ENCODE data around the gene SAMD10.
A peak's percentile ranks its signal among the peaks of the same experiment; 100 is the strongest.

The SAMD10 gene

DNA sequence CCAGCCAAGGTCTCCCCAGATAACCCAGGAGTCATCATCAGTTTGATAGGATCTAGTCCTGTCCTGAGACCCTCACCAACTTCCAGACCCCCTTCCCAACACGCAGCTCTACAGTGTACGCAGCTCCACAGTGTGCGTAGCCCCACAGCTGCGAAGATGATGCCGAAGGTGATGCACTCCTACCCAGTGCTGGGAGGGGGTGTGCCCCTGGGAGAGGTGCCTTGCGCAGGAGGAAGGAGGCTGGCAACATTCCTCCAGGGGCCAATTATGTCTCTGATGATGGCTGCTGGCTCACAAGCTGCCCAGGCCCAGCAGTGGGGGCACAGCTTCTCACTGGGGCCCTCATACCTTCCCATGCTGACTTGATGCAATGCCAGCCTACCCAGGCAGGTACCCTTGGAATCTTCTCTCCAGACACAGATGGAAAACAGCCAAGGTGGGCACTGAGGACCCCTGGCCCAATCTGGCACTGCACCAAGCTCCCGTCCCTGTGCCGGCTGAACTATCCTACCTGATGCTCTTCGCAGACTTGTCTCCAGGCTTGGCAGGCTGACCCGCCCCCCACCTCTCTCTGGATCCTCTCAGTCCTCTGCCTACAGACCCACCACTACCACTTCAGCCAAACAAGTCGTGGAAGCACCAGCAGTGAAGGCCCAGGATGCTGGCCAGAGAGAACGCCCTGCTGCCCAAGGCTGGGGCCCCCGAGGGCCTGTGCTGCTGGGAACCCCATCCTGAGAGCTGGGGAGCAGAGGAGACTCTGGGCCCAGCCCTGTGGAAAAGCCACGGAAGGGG lies 11.1 kb downstream of the SAMD10 start:
- peak overlapping the region; percentile 49 for H3K4me3 ChIP-seq (ENCODE audit: insufficient read depth, low read depth, low read length, poor library complexity, severe bottlenecking)
- H3K9me3 ChIP-seq (ENCODE audit: control insufficient read depth, low read length) = no peaks in the 10 kb centered on the region
- H3K27ac ChIP-seq (ENCODE audit: insufficient read depth, low read length, poor library complexity, severe bottlenecking) = peak overlapping the region; percentile 74
- peaks cover 9% of the 10 kb centered on the region for H3K4me1 ChIP-seq (ENCODE audit: control insufficient read depth, insufficient read depth, low read length, poor library complexity, severe bottlenecking)
- peaks cover 7% of the 10 kb centered on the region for H3K36me3 ChIP-seq (ENCODE audit: control insufficient read depth, insufficient read depth, low read length)
- H3K27me3 ChIP-seq (replicated peaks; ENCODE audit: control insufficient read depth, insufficient read depth, low read length, poor library complexity, severe bottlenecking) = no peaks in the 10 kb centered on the region
- no peak for DNase-seq

DNA sequence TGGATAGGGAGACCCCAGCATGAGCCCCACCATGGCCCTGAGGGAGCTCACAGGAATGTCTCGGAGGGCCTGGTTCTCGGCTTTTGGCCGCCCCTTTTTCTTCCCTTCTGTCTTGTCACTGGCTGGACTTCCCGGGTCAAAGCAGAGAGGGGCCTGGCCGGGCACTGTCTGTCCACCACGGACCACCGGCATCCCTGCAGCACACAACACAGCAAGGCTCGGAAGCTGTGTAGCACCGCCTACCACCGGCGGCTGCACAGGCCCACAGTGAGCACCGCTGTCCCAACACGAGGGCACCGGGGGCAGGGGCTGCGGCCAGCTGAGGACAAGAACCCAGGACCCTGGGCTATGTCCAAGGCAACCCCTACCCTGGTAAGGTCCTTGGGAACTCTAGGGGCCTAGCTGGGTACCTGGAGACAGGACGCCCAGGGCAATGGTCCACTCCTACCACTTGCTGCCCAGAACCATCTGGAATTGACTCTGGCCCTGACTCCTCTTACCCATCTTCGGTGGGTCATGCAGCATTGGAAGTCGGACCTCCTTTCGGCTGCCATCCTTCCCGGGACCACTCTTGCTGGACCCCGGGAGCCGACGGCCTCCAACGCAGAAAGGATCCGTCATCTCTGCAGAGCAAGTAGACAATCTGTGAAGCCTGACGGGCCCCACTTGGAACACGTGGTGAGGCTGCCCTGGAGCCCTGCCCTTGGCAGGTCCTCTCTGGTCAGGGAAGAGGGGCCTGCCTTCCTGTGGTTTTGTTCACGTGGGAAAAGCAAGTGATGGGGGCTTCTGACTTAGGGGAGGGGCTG lies 11.9 kb downstream of the SAMD10 start:
- Histone ChIP-seq H3K27me3 (replicated peaks; ENCODE audit: control insufficient read depth, insufficient read depth, low read length, poor library complexity, severe bottlenecking) (no peaks in the 10 kb centered on the region), H3K36me3 (ENCODE audit: control insufficient read depth, insufficient read depth, low read length) (peaks cover 14% of the 10 kb centered on the region), H3K4me3 (ENCODE audit: insufficient read depth, low read depth, low read length, poor library complexity, severe bottlenecking) (no peak overlapping the region), H3K9me3 (ENCODE audit: control insufficient read depth, low read length) (no peaks in the 10 kb centered on the region), H3K4me1 (ENCODE audit: control insufficient read depth, insufficient read depth, low read length, poor library complexity, severe bottlenecking) (peaks cover 9% of the 10 kb centered on the region), H3K27ac (ENCODE audit: insufficient read depth, low read length, poor library complexity, severe bottlenecking) (no peak overlapping the region)
- DNase-seq = no peak

DNA sequence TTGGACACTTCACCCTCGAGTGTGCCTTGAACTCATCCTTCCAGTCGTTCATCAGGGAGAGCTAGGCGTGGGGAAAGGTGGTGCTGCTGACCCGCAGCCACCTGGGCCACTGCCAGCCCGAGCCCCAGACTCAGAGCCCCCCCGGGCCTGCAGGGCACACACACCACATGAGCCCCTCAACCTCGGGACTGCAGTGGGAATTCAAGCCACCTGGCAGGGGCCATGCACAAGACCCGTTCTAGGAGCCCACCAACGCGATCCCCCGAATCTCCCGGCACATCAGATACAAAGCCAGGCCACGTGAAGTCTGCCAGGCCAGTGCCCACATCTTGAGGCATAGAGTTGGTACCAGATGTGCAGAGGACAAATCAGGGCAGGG lies 12.5 kb downstream of the SAMD10 start:
- peaks cover 9% of the 10 kb centered on the region for H3K4me1 ChIP-seq (ENCODE audit: control insufficient read depth, insufficient read depth, low read length, poor library complexity, severe bottlenecking)
- no peaks in the 10 kb centered on the region for H3K27me3 ChIP-seq (replicated peaks; ENCODE audit: control insufficient read depth, insufficient read depth, low read length, poor library complexity, severe bottlenecking)
- H3K36me3 ChIP-seq (ENCODE audit: control insufficient read depth, insufficient read depth, low read length) = peaks cover 14% of the 10 kb centered on the region
- H3K4me3 ChIP-seq (ENCODE audit: insufficient read depth, low read depth, low read length, poor library complexity, severe bottlenecking) = no peak overlapping the region
- no peaks in the 10 kb centered on the region for H3K9me3 ChIP-seq (ENCODE audit: control insufficient read depth, low read length)
- no peak for DNase-seq
- no peak overlapping the region for H3K27ac ChIP-seq (ENCODE audit: insufficient read depth, low read length, poor library complexity, severe bottlenecking)

DNA sequence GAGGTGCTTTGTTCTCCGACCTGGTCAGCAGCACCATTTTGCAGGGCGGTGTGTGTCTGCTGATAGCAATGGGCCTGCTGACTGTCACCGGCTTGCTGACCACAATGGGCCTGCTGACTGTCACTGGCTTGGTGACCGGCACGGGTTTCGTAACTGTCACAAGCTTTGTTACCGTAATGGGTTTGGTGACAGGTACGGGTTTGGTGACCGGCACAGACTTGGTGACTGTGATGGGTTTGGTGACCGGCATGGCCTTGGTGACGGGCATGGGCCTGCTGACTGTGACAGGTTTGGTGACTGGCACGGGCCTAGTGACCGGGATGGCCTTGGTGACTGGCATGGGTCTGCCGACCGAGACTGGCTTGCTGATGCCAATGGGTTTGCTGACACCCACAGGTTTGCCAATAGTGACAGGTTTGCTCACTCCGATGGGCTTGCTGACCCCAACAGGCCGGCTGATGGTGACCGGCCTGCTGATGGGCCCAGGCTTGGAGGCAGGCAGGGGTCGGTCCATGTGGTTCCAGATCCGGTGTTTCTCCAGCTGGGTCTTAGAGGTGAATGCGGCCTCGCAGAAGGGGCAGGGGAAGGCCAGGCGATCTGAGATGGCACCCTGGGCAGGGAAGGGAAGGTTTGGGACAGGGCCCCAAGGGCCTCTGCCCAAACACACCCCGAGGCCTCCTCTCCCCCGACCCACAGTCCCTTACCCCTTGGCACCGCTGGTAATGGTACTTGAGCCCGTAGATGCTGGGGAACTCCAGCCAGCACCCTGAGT lies 13.1 kb downstream of the SAMD10 start:
- no peaks in the 10 kb centered on the region for H3K9me3 ChIP-seq (ENCODE audit: control insufficient read depth, low read length)
- H3K27ac ChIP-seq (ENCODE audit: insufficient read depth, low read length, poor library complexity, severe bottlenecking) = no peak overlapping the region
- peaks cover 19% of the 10 kb centered on the region for H3K36me3 ChIP-seq (ENCODE audit: control insufficient read depth, insufficient read depth, low read length)
- H3K4me1 ChIP-seq (ENCODE audit: control insufficient read depth, insufficient read depth, low read length, poor library complexity, severe bottlenecking) = peaks cover 9% of the 10 kb centered on the region
- no peak overlapping the region for H3K4me3 ChIP-seq (ENCODE audit: insufficient read depth, low read depth, low read length, poor library complexity, severe bottlenecking)
- DNase-seq = no peak
- no peaks in the 10 kb centered on the region for H3K27me3 ChIP-seq (replicated peaks; ENCODE audit: control insufficient read depth, insufficient read depth, low read length, poor library complexity, severe bottlenecking)

DNA sequence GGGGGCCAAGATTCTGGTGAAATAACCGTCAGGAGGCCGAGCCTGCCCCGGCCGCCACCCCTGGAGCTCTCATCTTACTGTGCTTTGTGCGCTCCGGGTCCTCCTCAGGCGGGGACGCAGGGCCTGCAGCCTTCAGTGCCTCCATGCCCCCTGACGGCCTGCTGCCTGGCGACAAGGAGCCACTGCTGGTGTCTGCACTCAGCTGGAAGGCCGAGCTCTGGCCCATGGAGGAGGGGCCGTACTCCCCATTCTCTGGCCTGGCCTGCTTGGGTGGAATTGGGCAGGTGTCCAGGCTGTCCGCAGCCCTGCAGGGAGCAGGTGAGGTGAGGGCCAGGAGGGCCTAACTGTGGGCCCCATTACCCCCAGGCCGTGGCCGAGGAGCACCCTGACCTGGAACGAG lies 15.0 kb downstream of the SAMD10 start:
- Histone ChIP-seq H3K9me3 (ENCODE audit: control insufficient read depth, low read length) (no peaks in the 10 kb centered on the region), H3K27ac (ENCODE audit: insufficient read depth, low read length, poor library complexity, severe bottlenecking) (no peak overlapping the region), H3K27me3 (replicated peaks; ENCODE audit: control insufficient read depth, insufficient read depth, low read length, poor library complexity, severe bottlenecking) (no peaks in the 10 kb centered on the region), H3K4me3 (ENCODE audit: insufficient read depth, low read depth, low read length, poor library complexity, severe bottlenecking) (no peak overlapping the region), H3K4me1 (ENCODE audit: control insufficient read depth, insufficient read depth, low read length, poor library complexity, severe bottlenecking) (peaks cover 9% of the 10 kb centered on the region), H3K36me3 (ENCODE audit: control insufficient read depth, insufficient read depth, low read length) (peaks cover 29% of the 10 kb centered on the region)
- DNase-seq = no peak

DNA sequence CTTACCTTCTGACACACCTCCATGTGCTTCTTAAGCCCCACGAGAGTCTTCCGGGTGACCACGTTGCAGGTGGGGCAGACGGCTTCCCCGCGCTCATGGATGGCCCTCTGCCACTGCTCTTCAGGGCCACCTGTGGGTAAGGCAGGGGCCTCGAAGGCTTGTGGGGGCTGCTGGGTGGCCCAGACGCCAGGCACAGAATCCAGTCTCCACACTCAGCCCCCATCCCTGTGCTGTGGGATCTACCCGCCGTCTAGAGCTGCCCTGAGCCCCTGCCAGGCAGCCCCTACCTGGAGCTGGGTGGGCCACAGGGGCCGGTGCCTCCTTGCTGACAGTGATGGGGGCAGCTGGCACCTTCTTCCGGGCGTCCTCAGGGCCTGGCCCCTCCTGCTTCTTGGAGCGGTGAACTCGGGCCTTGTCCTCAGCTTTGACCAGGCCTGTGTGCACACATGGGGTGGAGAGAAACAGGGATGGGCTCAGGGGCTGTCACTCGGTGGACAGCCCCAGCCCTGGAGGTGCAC lies 15.6 kb downstream of the SAMD10 start:
- peaks cover 6% of the 10 kb centered on the region for H3K4me1 ChIP-seq (ENCODE audit: control insufficient read depth, insufficient read depth, low read length, poor library complexity, severe bottlenecking)
- H3K27me3 ChIP-seq (replicated peaks; ENCODE audit: control insufficient read depth, insufficient read depth, low read length, poor library complexity, severe bottlenecking) = no peaks in the 10 kb centered on the region
- H3K4me3 ChIP-seq (ENCODE audit: insufficient read depth, low read depth, low read length, poor library complexity, severe bottlenecking) = no peak overlapping the region
- no peak overlapping the region for H3K27ac ChIP-seq (ENCODE audit: insufficient read depth, low read length, poor library complexity, severe bottlenecking)
- peaks cover 34% of the 10 kb centered on the region for H3K36me3 ChIP-seq (ENCODE audit: control insufficient read depth, insufficient read depth, low read length)
- H3K9me3 ChIP-seq (ENCODE audit: control insufficient read depth, low read length) = no peaks in the 10 kb centered on the region
- no peak for DNase-seq

DNA sequence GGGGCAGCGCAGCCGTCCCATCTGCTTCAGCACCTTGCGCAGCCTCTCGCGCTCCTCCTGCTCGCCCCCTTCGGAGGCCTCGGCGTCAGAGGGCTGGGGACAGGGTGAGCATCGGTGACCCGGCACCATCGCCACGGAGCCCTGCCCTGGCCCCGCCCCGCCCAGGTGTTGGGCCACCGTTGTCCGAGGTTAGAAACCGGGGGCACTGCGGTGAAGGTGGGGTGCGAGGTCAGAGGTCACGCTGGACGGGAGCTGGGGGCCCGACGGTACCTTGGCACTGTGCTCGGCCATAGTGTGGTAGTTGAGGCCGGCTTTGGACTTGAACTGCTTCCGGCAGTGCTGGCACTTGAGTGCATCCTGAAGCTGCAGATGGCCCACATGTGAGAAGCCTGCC lies 16.1 kb downstream of the SAMD10 start:
- Histone ChIP-seq H3K9me3 (ENCODE audit: control insufficient read depth, low read length) (no peaks in the 10 kb centered on the region), H3K36me3 (ENCODE audit: control insufficient read depth, insufficient read depth, low read length) (peaks cover 34% of the 10 kb centered on the region), H3K4me1 (ENCODE audit: control insufficient read depth, insufficient read depth, low read length, poor library complexity, severe bottlenecking) (peaks cover under 1% of the 10 kb centered on the region), H3K4me3 (ENCODE audit: insufficient read depth, low read depth, low read length, poor library complexity, severe bottlenecking) (no peak overlapping the region), H3K27me3 (replicated peaks; ENCODE audit: control insufficient read depth, insufficient read depth, low read length, poor library complexity, severe bottlenecking) (no peaks in the 10 kb centered on the region), H3K27ac (ENCODE audit: insufficient read depth, low read length, poor library complexity, severe bottlenecking) (no peak overlapping the region)
- no peak for DNase-seq

DNA sequence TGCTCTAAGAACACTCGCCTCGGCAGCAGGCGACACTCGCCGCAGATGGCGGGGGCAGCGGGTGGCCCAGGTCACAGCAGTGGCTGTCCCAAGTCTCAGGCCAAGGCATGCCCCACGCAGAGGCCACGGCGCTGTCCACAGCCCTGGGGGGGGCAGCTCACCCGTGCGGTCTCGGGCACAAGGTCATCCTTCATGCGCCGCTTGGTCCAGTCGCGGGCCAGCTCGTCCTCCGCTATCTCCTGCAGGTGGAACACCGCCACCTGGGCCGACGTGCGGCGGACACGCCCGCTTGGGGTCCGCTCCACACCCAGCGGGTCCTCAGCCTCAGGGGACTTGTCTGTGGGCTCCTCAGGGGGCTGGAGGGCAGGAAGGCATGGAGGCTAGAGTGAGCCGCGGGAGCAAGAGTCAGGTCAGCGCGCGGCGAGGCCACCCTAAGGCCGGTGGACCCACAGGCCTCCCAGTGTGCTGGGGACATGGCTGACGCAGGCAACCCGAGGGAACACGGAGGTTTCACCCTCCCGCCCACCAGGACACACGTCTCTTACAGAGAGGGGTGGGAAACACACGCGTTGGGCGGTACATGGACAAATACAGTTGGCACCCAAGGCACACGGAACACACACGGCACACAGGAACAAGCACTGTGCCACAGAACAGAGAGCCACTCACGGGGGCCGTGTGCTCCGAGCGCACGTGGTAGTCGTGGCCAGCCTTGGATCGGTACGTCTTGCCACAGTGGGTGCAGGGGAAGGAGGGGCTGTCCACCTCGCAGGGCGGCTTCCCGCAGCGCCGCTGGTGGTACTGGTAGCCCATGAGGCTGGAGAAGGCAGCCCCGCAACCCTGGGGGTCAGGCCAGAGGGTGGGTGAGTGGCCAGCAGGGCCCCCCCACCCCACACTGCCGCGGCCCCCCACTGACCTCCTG lies 16.8 kb downstream of the SAMD10 start:
- Histone ChIP-seq H3K27me3 (replicated peaks; ENCODE audit: control insufficient read depth, insufficient read depth, low read length, poor library complexity, severe bottlenecking) (no peaks in the 10 kb centered on the region), H3K36me3 (ENCODE audit: control insufficient read depth, insufficient read depth, low read length) (peaks cover 34% of the 10 kb centered on the region), H3K9me3 (ENCODE audit: control insufficient read depth, low read length) (no peaks in the 10 kb centered on the region), H3K4me3 (ENCODE audit: insufficient read depth, low read depth, low read length, poor library complexity, severe bottlenecking) (no peak overlapping the region), H3K4me1 (ENCODE audit: control insufficient read depth, insufficient read depth, low read length, poor library complexity, severe bottlenecking) (peaks cover 5% of the 10 kb centered on the region), H3K27ac (ENCODE audit: insufficient read depth, low read length, poor library complexity, severe bottlenecking) (no peak overlapping the region)
- DNase-seq = no peak
